Naive thymus-derived CD4-positive, alpha-beta T cell (primary cell): ENCODE measurements around the gene LIPI. TPM values are rescaled to one million over a fixed set of nuclear protein-coding genes. Genes with fewer than 3 reads are reported as not detected.

Experiments used
- ATAC-seq: fragments of 150-1000 bp; cut with Tn5 transposase; 2 replicates; pipeline ENCODE4 v1.10.0; 2021; ENCODE audit warnings: mild to moderate bottlenecking, moderate library complexity
- CTCF ChIA-PET: fragments of 350-600 bp; sonication (Branson Sonifier 250); formaldehyde crosslinking; loops from one replicate; lab custom pipeline; 2021; ENCODE audit warnings: antibody characterized with exemption; lab: Charles Lee
- POLR2A ChIA-PET: fragments of 350-600 bp; sonication (Branson Sonifier 250); formaldehyde crosslinking; loops from one replicate; lab custom pipeline; 2021; ENCODE audit warnings: antibody characterized with exemption, inconsistent platforms; lab: Charles Lee
- DNase-seq, 9 donors: peaks; one replicate each; pipeline versions ENCODE4 v3.0.0 to v3.0.0-alpha.2; 2020 to 2022; ENCODE audit warnings: mixed read lengths in 1 of 9
- H3K27ac ChIP-seq: one replicate; pipeline ENCODE4 v1.7.0; 2013; ENCODE audit warnings: mild to moderate bottlenecking, low read depth, low read length, moderate library complexity
- H3K27me3 ChIP-seq, 2 donors: one replicate each; pipeline ENCODE4 v1.7.0; 2013; ENCODE audit warnings: low read length in 2 of 2, mild to moderate bottlenecking in 2 of 2, moderate library complexity in 2 of 2; ENCODE audit not compliant: control insufficient read depth in 2 of 2, insufficient read depth in 2 of 2
- H3K36me3 ChIP-seq, 3 experiments: 1 replicate in 2 of 3; 2 replicates in 1 of 3; pipeline ENCODE4 v1.7.0; 2013; ENCODE audit warnings: low read length in 3 of 3, mild to moderate bottlenecking in 3 of 3, moderate library complexity in 1 of 3; ENCODE audit not compliant: insufficient read depth in 3 of 3, control insufficient read depth in 2 of 3
- H3K4me1 ChIP-seq, 2 donors: one replicate each; pipeline ENCODE4 v1.7.0; 2013; ENCODE audit warnings: low read length in 2 of 2, mild to moderate bottlenecking in 2 of 2, moderate library complexity in 1 of 2; ENCODE audit not compliant: control insufficient read depth in 2 of 2, insufficient read depth in 2 of 2
- H3K4me3 ChIP-seq: 2 replicates; pipeline ENCODE4 v1.7.0; 2013; ENCODE audit warnings: mild to moderate bottlenecking, low read length
- H3K9me3 ChIP-seq, 3 experiments: 1 replicate in 2 of 3; 2 replicates in 1 of 3; pipeline ENCODE4 v1.7.0; 2013; ENCODE audit warnings: low read length in 3 of 3; ENCODE audit not compliant: control insufficient read depth in 2 of 3
- H3K27ac Mint-ChIP-seq, 9 donors: one replicate each; pipeline ENCODE4 v1.8.0; 2020 to 2022; ENCODE audit warnings: mixed read lengths in 9 of 9, mild to moderate bottlenecking in 8 of 9, moderate library complexity in 5 of 9, inconsistent platforms in 2 of 9
- H3K27me3 Mint-ChIP-seq, 5 donors: one replicate each; pipeline ENCODE4 v1.8.0; 2021 to 2022; ENCODE audit warnings: mixed read lengths in 5 of 5, mild to moderate bottlenecking in 1 of 5
- H3K36me3 Mint-ChIP-seq, 5 donors: one replicate each; pipeline ENCODE4 v1.8.0; 2020 to 2022; ENCODE audit warnings: mixed read lengths in 5 of 5, mild to moderate bottlenecking in 3 of 5, inconsistent platforms in 1 of 5
- H3K4me1 Mint-ChIP-seq, 7 donors: one replicate each; pipeline ENCODE4 v1.8.0; 2020 to 2022; ENCODE audit warnings: mixed read lengths in 7 of 7, mild to moderate bottlenecking in 3 of 7, inconsistent platforms in 1 of 7
- H3K4me3 Mint-ChIP-seq, 10 donors: one replicate each; pipeline ENCODE4 v1.8.0; 2020 to 2022; ENCODE audit warnings: mild to moderate bottlenecking in 10 of 10, mixed read lengths in 10 of 10, moderate library complexity in 6 of 10, inconsistent platforms in 2 of 10
- H3K9me3 Mint-ChIP-seq, 11 donors: one replicate each; pipeline ENCODE4 v1.8.0; 2020 to 2022; ENCODE audit warnings: mixed read lengths in 11 of 11, mild to moderate bottlenecking in 4 of 11, inconsistent platforms in 1 of 11, moderate library complexity in 1 of 11
- intact Hi-C, 2 donors: fragments of 100-400 bp; cut with micrococcal nuclease; formaldehyde crosslinking; loops; one replicate each; pipeline ENCODE4 v1.15.1; 2023
- polyA plus RNA-seq, 2 donors: library from polyadenylated mRNA; unstranded; fragments of 300-500 nt; fragmentation: Illumina TruSeq; gene quantifications; one replicate each; pipeline ENCODE4 v1.2.3, GENCODE V29; 2021
- total RNA-seq, 6 experiments: library from RNA in 5 of 6; stranded (reverse) in 5 of 6; gene quantifications; 1 replicate in 5 of 6; 2 replicates in 1 of 6; pipeline ENCODE4 v1.2.3 and lab custom pipeline; 2021 to 2026

The LIPI gene
- total and polyA plus RNA-seq, 7 experiments from 2014 or later = not detected

GRCh38 chr21:14073615-14074014 lies 137.1 kb downstream of the LIPI start:
- intact Hi-C loops = no loop called here
- no peaks in the 10 kb centered on the region for H3K36me3 ChIP-seq
- H3K9me3 ChIP-seq = peaks cover 0 to 9% (median 0%) of the 10 kb centered on the region in 3 experiments
- ChIA-PET CTCF (no interaction called here), POLR2A (no interaction called here)
- Mint-ChIP-seq H3K9me3 (peaks cover 0 to 20% (median 12%) of the 10 kb centered on the region in 11 donors), H3K36me3 (no peaks in the 10 kb centered on the region), H3K27ac (no peak overlapping the region), H3K4me3 (no peak overlapping the region), H3K4me1 (peaks cover 0 to 5% (median 0%) of the 10 kb centered on the region in 7 donors), H3K27me3 (no peaks in the 10 kb centered on the region)
- no peak for DNase-seq
- H3K4me1 ChIP-seq = no peaks in the 10 kb centered on the region
- H3K27me3 ChIP-seq = no peaks in the 10 kb centered on the region
- no peak for ATAC-seq
- no peak overlapping the region for H3K27ac ChIP-seq
- H3K4me3 ChIP-seq = no peak overlapping the region

GRCh38 chr21:14072761-14073535 lies 137.8 kb downstream of the LIPI start:
- intact Hi-C loops = no loop called here
- POLR2A ChIA-PET = no interaction called here
- peaks cover 0 to 13% (median 6%) of the 10 kb centered on the region in 11 donors for H3K9me3 Mint-ChIP-seq
- Histone ChIP-seq H3K4me1 (no peaks in the 10 kb centered on the region), H3K4me3 (no peak overlapping the region), H3K27me3 (no peaks in the 10 kb centered on the region), H3K27ac (no peak overlapping the region), H3K9me3 (peaks cover 0 to 6% (median 0%) of the 10 kb centered on the region in 3 experiments), H3K36me3 (no peaks in the 10 kb centered on the region)
- DNase-seq (no peak), ATAC-seq (no peak)
- CTCF ChIA-PET = no interaction called here
- H3K4me3 Mint-ChIP-seq = no peak overlapping the region
- peaks cover 0 to 5% (median 0%) of the 10 kb centered on the region in 7 donors for H3K4me1 Mint-ChIP-seq
- H3K36me3 Mint-ChIP-seq = no peaks in the 10 kb centered on the region
- H3K27ac Mint-ChIP-seq = no peak overlapping the region
- no peaks in the 10 kb centered on the region for H3K27me3 Mint-ChIP-seq

GRCh38 chr21:14071902-14072734 lies 138.6 kb downstream of the LIPI start:
- H3K27me3 Mint-ChIP-seq = no peaks in the 10 kb centered on the region
- H3K27me3 ChIP-seq = no peaks in the 10 kb centered on the region
- no peaks in the 10 kb centered on the region for H3K36me3 Mint-ChIP-seq
- H3K27ac ChIP-seq = no peak overlapping the region
- peaks cover 0 to 12% (median 2%) of the 10 kb centered on the region in 11 donors for H3K9me3 Mint-ChIP-seq
- H3K4me1 Mint-ChIP-seq = peaks cover 0 to 5% (median 0%) of the 10 kb centered on the region in 7 donors
- H3K4me3 Mint-ChIP-seq = no peak overlapping the region
- no peak overlapping the region for H3K4me3 ChIP-seq
- H3K36me3 ChIP-seq = no peaks in the 10 kb centered on the region
- H3K4me1 ChIP-seq = no peaks in the 10 kb centered on the region
- ATAC-seq = no peak
- H3K27ac Mint-ChIP-seq = no peak overlapping the region
- no peak for DNase-seq
- peaks cover 0 to 6% (median 0%) of the 10 kb centered on the region in 3 experiments for H3K9me3 ChIP-seq
- POLR2A ChIA-PET = no interaction called here
- CTCF ChIA-PET = no interaction called here
- intact Hi-C loops = no loop called here

GRCh38 chr21:14070968-14071367 lies 139.8 kb downstream of the LIPI start:
- Mint-ChIP-seq H3K27ac (no peak overlapping the region), H3K27me3 (no peaks in the 10 kb centered on the region), H3K9me3 (peaks cover 0 to 6% (median 0%) of the 10 kb centered on the region in 11 donors), H3K4me3 (no peak overlapping the region), H3K36me3 (no peaks in the 10 kb centered on the region), H3K4me1 (peaks cover 0 to 3% (median 0%) of the 10 kb centered on the region in 7 donors)
- no peak for DNase-seq
- no peak for ATAC-seq
- ChIA-PET CTCF (no interaction called here), POLR2A (no interaction called here)
- no peaks in the 10 kb centered on the region for H3K4me1 ChIP-seq
- H3K27me3 ChIP-seq = no peaks in the 10 kb centered on the region
- no peak overlapping the region for H3K4me3 ChIP-seq
- intact Hi-C loops = no loop called here
- no peak overlapping the region for H3K27ac ChIP-seq
- no peaks in the 10 kb centered on the region for H3K36me3 ChIP-seq
- H3K9me3 ChIP-seq = no peaks in the 10 kb centered on the region

- Histone ChIP-seq H3K27ac (no peak overlapping the region), H3K36me3 (no peaks in the 10 kb centered on the region), H3K4me1 (no peaks in the 10 kb centered on the region), H3K27me3 (no peaks in the 10 kb centered on the region), H3K9me3 (no peaks in the 10 kb centered on the region), H3K4me3 (no peak overlapping the region)
- CTCF ChIA-PET = no interaction called here
- intact Hi-C loops = no loop called here
- Mint-ChIP-seq H3K27me3 (no peaks in the 10 kb centered on the region), H3K4me1 (peaks cover 0 to 3% (median 0%) of the 10 kb centered on the region in 7 donors), H3K9me3 (peaks cover 0 to 6% (median 0%) of the 10 kb centered on the region in 11 donors), H3K27ac (no peak overlapping the region), H3K36me3 (no peaks in the 10 kb centered on the region), H3K4me3 (no peak overlapping the region)
- ATAC-seq = no peak
- DNase-seq = no peak
- POLR2A ChIA-PET = no interaction called here
Measured at GRCh38 chr21:14070049-14070893, 140.5 kb downstream of the LIPI start.

- H3K4me3 ChIP-seq = no peak overlapping the region
- peaks cover 0 to 7% (median 0%) of the 10 kb centered on the region in 5 donors for H3K36me3 Mint-ChIP-seq
- peaks cover 0 to 3% (median 0%) of the 10 kb centered on the region in 11 donors for H3K9me3 Mint-ChIP-seq
- H3K36me3 ChIP-seq = no peaks in the 10 kb centered on the region
- H3K27me3 ChIP-seq = no peaks in the 10 kb centered on the region
- POLR2A ChIA-PET = no interaction called here
- H3K4me3 Mint-ChIP-seq = peak overlapping the region in 3 of 10 donors; percentile 6 to 98 (median 36)
- intact Hi-C loops = no loop called here
- CTCF ChIA-PET = no interaction called here
- H3K27ac ChIP-seq = no peak overlapping the region
- peak overlapping the region in 1 of 9 donors; percentile 99 for H3K27ac Mint-ChIP-seq
- no peaks in the 10 kb centered on the region for H3K9me3 ChIP-seq
- peak in 1 of 9 donors; percentile 46 for DNase-seq
- no peaks in the 10 kb centered on the region for H3K4me1 ChIP-seq
- ATAC-seq = no peak
- no peaks in the 10 kb centered on the region for H3K4me1 Mint-ChIP-seq
- no peaks in the 10 kb centered on the region for H3K27me3 Mint-ChIP-seq
Measured at GRCh38 chr21:14064296-14064645, 146.5 kb downstream of the LIPI start.
